Upper lobe of left lung (tissue), 6 donors: ENCODE data around the gene PPP1R8. TPM values are rescaled to one million over a fixed set of nuclear protein-coding genes. Genes with fewer than 3 reads are reported as not detected.

Experiments
- ATAC-seq, 2 donors: fragments of 200-7000 bp; cut with Tn5 transposase; one replicate each; pipeline ENCODE4 v1.9.1; 2022; ENCODE audit warnings: mild to moderate bottlenecking in 2 of 2, moderate library complexity in 2 of 2; ENCODE audit not compliant: low FRiP score in 2 of 2
- DNase-seq, 2 donors: peaks; one replicate each; pipeline ENCODE4 v3.0.0-alpha.2; 2019 to 2020
- H3K27ac ChIP-seq, 4 donors: fragments of 200-600 bp; sonication (generic); one replicate each; pipeline ENCODE4 v1.5.1; 2016 to 2019
- H3K27me3 ChIP-seq, 4 donors: fragments of 200-600 bp; sonication (generic); one replicate each; pipeline ENCODE4 v1.5.1; 2017 to 2019
- H3K36me3 ChIP-seq, 4 donors: fragments of 200-600 bp; sonication (generic); one replicate each; pipeline ENCODE4 v1.5.1; 2016 to 2019
- H3K4me1 ChIP-seq, 4 donors: fragments of 200-600 bp; sonication (generic); one replicate each; pipeline ENCODE4 v1.5.1; 2018 to 2019
- H3K4me3 ChIP-seq, 4 donors: fragments of 200-600 bp; sonication (generic); one replicate each; pipeline ENCODE4 v1.5.1; 2017 to 2019; ENCODE audit warnings: mild to moderate bottlenecking in 2 of 4, moderate library complexity in 1 of 4
- H3K9me3 ChIP-seq, 4 donors: fragments of 200-600 bp; sonication (generic); one replicate each; pipeline ENCODE4 v1.5.1; 2018 to 2019
- CTCF ChIP-seq, 6 experiments: fragments of 450-650 bp in 4 of 6; fragments of 200-600 bp in 2 of 6; sonication (generic) in 2 of 6; IDR thresholded peaks; one replicate each; pipeline ENCODE4 v1.5.1; 2016 to 2019; ENCODE audit warnings: antibody characterized with exemption in 6 of 6
- EP300 ChIP-seq, 4 donors: sonication (generic); formaldehyde crosslinking; IDR thresholded peaks; one replicate each; pipeline ENCODE4 v1.5.1; 2017; ENCODE audit warnings: antibody characterized with exemption in 4 of 4, control low read depth in 2 of 4
- POLR2A ChIP-seq, 4 donors: fragments of 450-650 bp; IDR thresholded peaks; one replicate each; pipeline ENCODE4 v1.5.1; 2016 to 2017; ENCODE audit warnings: antibody characterized with exemption in 4 of 4, mild to moderate bottlenecking in 2 of 4
- POLR2AphosphoS5 ChIP-seq, 2 donors: sonication (generic); formaldehyde crosslinking; IDR thresholded peaks; one replicate each; pipeline ENCODE4 v1.5.1; 2017; ENCODE audit warnings: antibody characterized with exemption in 2 of 2
- WGBS, 2 donors: methylation state at CpG; one replicate each; pipeline ENCODE4 v1.1.5; 2017 to 2018; 5-methylcytosine and 5-hydroxymethylcytosine counted together
- total RNA-seq, 6 donors: library from RNA; depleted of rRNA in 4 of 6; stranded (reverse); fragments of >200 nt in 4 of 6; gene quantifications; one replicate each; pipeline versions ENCODE4 v1.1.0 to v1.2.1, GENCODE V29; 2016 to 2021
- donor health status: DM: no; HTN: no; CAD: no; lungs with moderate emphysema.
- donor health status: DM: no; HTN: yes; CAD: no; lungs with severe emphysema.

The PPP1R8 gene
- total RNA-seq, 6 donors from 2014 or later: 12.7 to 36.0 (median 29.9) TPM

- H3K27ac ChIP-seq: peak within 1 kb of the TSS; percentile 87 to 97 (median 89)
- ATAC-seq (peak; percentile 67 to 89), DNase-seq (peak; percentile 79 to 96)
- peaks cover 21 to 40% (median 27%) of the 10 kb centered on the region in 4 donors for H3K4me1 ChIP-seq
- H3K9me3 ChIP-seq: no peaks in the 10 kb centered on the region
- peak; percentile 77 for TF ChIP-seq POLR2AphosphoS5 (IDR thresholded peaks at IDR 0.05)
- no peak for TF ChIP-seq CTCF (IDR thresholded peaks at IDR 0.05)
- no peak for TF ChIP-seq EP300 (IDR thresholded peaks at IDR 0.05)
- TF ChIP-seq POLR2A (IDR thresholded peaks at IDR 0.05): peak in 3 of 4 donors; percentile 51 to 94 (median 73)
- H3K4me3 ChIP-seq: peak within 1 kb of the TSS; percentile 52 to 68 (median 59)
- H3K27me3 ChIP-seq: no peaks in the 10 kb centered on the region
- WGBS, 2 donors: 26 to 50% methylated on average over 9 to 16 of the region's 53 CpGs
- peaks cover 0 to 5% (median 2%) of the 10 kb centered on the region in 4 donors for H3K36me3 ChIP-seq
Measured at GRCh38 chr1:27872059-27872801, 41.6 kb downstream of the PPP1R8 start, which contains the start of gene THEMIS2. Gene THEMIS2, plus strand, starts transcription at chr1:27872544. Its CDS starts 28 bp downstream, at chr1:27872572.

GRCh38 chr1:27872802-27873551 is 42.4 kb downstream of the PPP1R8 start:
- no peaks in the 10 kb centered on the region for H3K27me3 ChIP-seq
- ATAC-seq: peak; percentile 13 to 22
- TF ChIP-seq POLR2AphosphoS5 (IDR thresholded peaks at IDR 0.05) (no peak), CTCF (IDR thresholded peaks at IDR 0.05) (no peak), EP300 (IDR thresholded peaks at IDR 0.05) (no peak), POLR2A (IDR thresholded peaks at IDR 0.05) (peak in 1 of 4 donors; percentile 32)
- DNase-seq: peak in 1 of 2 donors; percentile 84
- peak overlapping the region; percentile 87 to 97 (median 89) for H3K27ac ChIP-seq
- H3K4me3 ChIP-seq: peak overlapping the region; percentile 52 to 68 (median 59)
- H3K9me3 ChIP-seq: no peaks in the 10 kb centered on the region
- peaks cover 0 to 5% (median 2%) of the 10 kb centered on the region in 4 donors for H3K36me3 ChIP-seq
- WGBS, 2 donors: 16 to 17% methylated on average over 34 to 36 of the region's 38 CpGs
- peaks cover 21 to 40% (median 27%) of the 10 kb centered on the region in 4 donors for H3K4me1 ChIP-seq

- ATAC-seq: peak in 1 of 2 donors; percentile 55
- peak in 1 of 2 donors; percentile 73 for DNase-seq
- no peak for TF ChIP-seq CTCF (IDR thresholded peaks at IDR 0.05)
- TF ChIP-seq POLR2AphosphoS5 (IDR thresholded peaks at IDR 0.05): peak; percentile 76 to 82
- peak in 1 of 4 donors; percentile 78 for TF ChIP-seq POLR2A (IDR thresholded peaks at IDR 0.05)
- no peak for TF ChIP-seq EP300 (IDR thresholded peaks at IDR 0.05)
- no peaks in the 10 kb centered on the region for H3K9me3 ChIP-seq
- H3K27me3 ChIP-seq: no peaks in the 10 kb centered on the region
- 71 to 73% methylated on average over 12 to 16 of the region's 16 CpGs for WGBS, 2 donors
- H3K4me1 ChIP-seq: peaks cover 17 to 35% (median 22%) of the 10 kb centered on the region in 4 donors
- H3K27ac ChIP-seq: peak overlapping the region; percentile 87 to 97 (median 89)
- H3K36me3 ChIP-seq: peaks cover 0 to 5% (median 2%) of the 10 kb centered on the region in 4 donors
- peak overlapping the region in 3 of 4 donors; percentile 55 to 68 (median 63) for H3K4me3 ChIP-seq
Measured at GRCh38 chr1:27873671-27874384, 43.2 kb downstream of the PPP1R8 start.

- DNase-seq (peak in 1 of 2 donors; percentile 42), ATAC-seq (no peak)
- Histone ChIP-seq H3K27me3 (no peaks in the 10 kb centered on the region), H3K36me3 (peaks cover 0 to 16% (median 2%) of the 10 kb centered on the region in 4 donors), H3K27ac (peak overlapping the region; percentile 87 to 97 (median 89)), H3K9me3 (no peaks in the 10 kb centered on the region), H3K4me1 (peaks cover 10 to 24% (median 18%) of the 10 kb centered on the region in 4 donors), H3K4me3 (no peak overlapping the region)
- WGBS, 2 donors: 81 to 84% methylated on average over 10 to 17 of the region's 18 CpGs
- TF ChIP-seq CTCF (IDR thresholded peaks at IDR 0.05) (no peak), POLR2A (IDR thresholded peaks at IDR 0.05) (no peak), POLR2AphosphoS5 (IDR thresholded peaks at IDR 0.05) (no peak), EP300 (IDR thresholded peaks at IDR 0.05) (no peak)
Measured at GRCh38 chr1:27876341-27877114, 45.9 kb downstream of the PPP1R8 start.
